ENCODE data around the gene HOXA1.

- TF ChIP-seq CTCF (IDR thresholded peaks at IDR 0.05; ENCODE audit: low read length) (no peak), EZH2 (optimal IDR thresholded peaks at IDR 0.05; ENCODE audit: low read depth, low read length) (no peak)
Observed at GRCh38 chr7:27123477-27124053, 27.8 kb upstream of the HOXA1 start.
